H1 (cell line): ENCODE measurements around the gene FBXO17. TPM values are rescaled to one million over a fixed set of nuclear protein-coding genes. Genes with fewer than 3 reads are reported as not detected.

ENCODE experiments used
- CBX8 ChIP-seq: fragments of 300-800, 300-1000 bp; sonication (generic); IDR thresholded peaks from 2 replicates; pipeline ENCODE4 v1.7.1; 2016; ENCODE audit warnings: low read depth, low read length, borderline replicate concordance
- CHD2 ChIP-seq: IDR thresholded peaks from 2 replicates; pipeline ENCODE4 v1.6.1; 2012; ENCODE audit warnings: low read length, improper control_type of control experiment
- FOSL1 ChIP-seq: IDR thresholded peaks from 2 replicates; pipeline ENCODE4 v1.6.1; 2011; ENCODE audit warnings: mild to moderate bottlenecking, low read depth, low read length, moderate library complexity; ENCODE audit not compliant: insufficient read depth
- JUN ChIP-seq: IDR thresholded peaks from 2 replicates; pipeline ENCODE4 v1.6.1; 2011; ENCODE audit warnings: low read depth, mild to moderate bottlenecking, improper control_type of control experiment, low read length
- KDM4A ChIP-seq: IDR thresholded peaks from one replicate; pipeline ENCODE4 v1.7.1; 2012; ENCODE audit warnings: low read depth, mild to moderate bottlenecking, moderate library complexity, low read length, inconsistent platforms; ENCODE audit not compliant: severe bottlenecking
- RXRA ChIP-seq: IDR thresholded peaks from 2 replicates; pipeline ENCODE4 v1.6.1; 2011; ENCODE audit warnings: low read depth, mild to moderate bottlenecking, low read length, moderate library complexity; ENCODE audit not compliant: insufficient read depth
- SAP30 ChIP-seq: fragments of 300-600 bp; sonication (generic); IDR thresholded peaks from 2 replicates; pipeline ENCODE4 v1.7.1; 2012; ENCODE audit warnings: low read length, moderate library complexity, mild to moderate bottlenecking, inconsistent platforms; ENCODE audit not compliant: insufficient read depth, insufficient replicate concordance
- SIN3A ChIP-seq, 2 experiments: IDR thresholded peaks in 1 of 2; conservative IDR thresholded peaks in 1 of 2; 2 replicates each; pipeline ENCODE4 v1.6.1; 2011 to 2012; ENCODE audit warnings: low read length in 2 of 2, improper control_type of control experiment in 1 of 2, low read depth in 1 of 2, mild to moderate bottlenecking in 1 of 2
- SIX5 ChIP-seq: IDR thresholded peaks from 2 replicates; pipeline ENCODE4 v1.6.1; 2011; ENCODE audit warnings: mild to moderate bottlenecking, low read depth, low read length
- SRF ChIP-seq: IDR thresholded peaks from 2 replicates; pipeline ENCODE4 v1.6.1; 2011; ENCODE audit warnings: mild to moderate bottlenecking, low read depth, low read length, moderate library complexity
- TAF7 ChIP-seq: optimal IDR thresholded peaks from 2 replicates; pipeline ENCODE3; 2011; ENCODE audit warnings: low read depth, mild to moderate bottlenecking, inconsistent platforms, low read length, moderate library complexity, borderline replicate concordance
- polyA plus RNA-seq, 7 experiments: library from polyadenylated mRNA; depleted of rRNA in 3 of 7; stranded (reverse) in 5 of 7; unstranded in 2 of 7; fragments of >200 nt in 5 of 7; fragments of 200-250 nt in 2 of 7; gene quantifications; 1 replicate in 5 of 7; 2 replicates in 1 of 7; 4 replicates in 1 of 7; pipeline versions ENCODE4 v1.2.1 to v1.2.3, GENCODE V29; 2011 to 2013; ENCODE audit warnings: missing spikeins in 2 of 7, mixed read lengths in 2 of 7
- total RNA-seq: library from RNA; stranded (reverse); fragmentation: NEBNext Ultra II Directional; extraction: Animal tissue kit (Norgen Biotek cat#: 25700); gene quantifications from 2 replicates; pipeline ENCODE4 v1.2.1, GENCODE V29; 2021

Gene FBXO17
- total and polyA plus RNA-seq, 2 of the 8 experiments (the other 6 are each of a cell fraction or from before 2014, with no cell fraction given): 11.7 to 15.3 TPM

DNA sequence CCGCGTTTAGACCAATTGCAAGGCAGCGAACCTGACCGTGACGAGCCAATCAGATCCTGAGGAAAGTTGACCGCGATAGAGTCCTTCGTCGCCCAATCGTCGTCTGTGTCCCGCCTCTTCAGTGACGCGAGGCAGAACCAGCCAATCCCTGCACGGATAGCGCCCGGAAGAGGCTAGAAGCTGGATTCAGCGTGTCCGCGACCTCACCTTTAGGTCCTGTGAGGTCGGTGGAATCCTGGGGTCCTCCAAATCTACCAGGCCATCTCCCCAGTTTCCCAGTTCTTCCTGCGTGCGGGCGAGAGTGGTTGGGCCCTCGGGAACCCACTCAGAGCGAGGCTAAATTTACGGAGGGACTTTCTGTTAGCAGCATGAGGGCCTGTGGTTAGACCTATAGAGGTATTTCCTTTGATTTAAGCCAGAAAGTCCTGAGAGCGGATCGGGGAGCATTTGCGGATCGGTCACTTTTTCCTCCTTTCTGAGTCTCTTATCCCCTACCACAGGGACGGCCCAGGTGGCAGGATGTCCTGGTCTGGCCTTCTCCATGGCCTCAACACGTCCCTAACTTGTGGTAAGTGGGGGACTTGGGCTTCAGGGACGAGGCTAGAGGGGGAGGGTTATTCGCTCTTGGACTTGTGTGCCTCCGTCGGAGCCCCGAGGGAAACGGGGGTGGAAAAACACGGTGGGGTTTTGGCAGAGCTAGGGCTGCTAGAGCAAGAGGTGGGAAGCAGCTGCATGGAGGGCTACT is 44.6 kb downstream of the FBXO17 start, which contains the start of gene MRPS12 (continued):
- TF ChIP-seq TAF7 (peak; percentile 84), KDM4A (no peak), SRF (no peak), SAP30 (no peak), FOSL1 (no peak), SIN3A (conservative IDR thresholded peaks at IDR 0.05 in 1 of 2, IDR thresholded peaks at IDR 0.05 in 1 of 2; ENCODE audit: low read depth in 1 of 2, low read length in 2 of 2) (peak in 1 of 2 experiments; percentile 69; a peak in 2 of 4 replicates), JUN (no peak), RXRA (no peak), SIX5 (no peak), CBX8 (no peak), CHD2 (peak; percentile 77)
